ELF-1 (cell line): ENCODE measurements around the gene ELAPOR1.
"Not testable (repeated sequence)": the region's sequence is repeated elsewhere in the genome, so short reads cannot be mapped to it uniquely, and the experiment has no call there.

ENCODE experiments used
- DNase-seq: peaks from one replicate; pipeline ENCODE4 v3.0.0-alpha.2; 2016; ENCODE audit warnings: low read depth, low spot score

Gene ELAPOR1

GRCh38 chr1:109135940-109136339 is 22.0 kb downstream of the ELAPOR1 start:
- no peak for DNase-seq

- DNase-seq = no peak
Observed at GRCh38 chr1:109136766-109137165, 22.9 kb downstream of the ELAPOR1 start.

- DNase-seq = no peak
Observed at GRCh38 chr1:109137958-109138357, 24.0 kb downstream of the ELAPOR1 start.

GRCh38 chr1:109138358-109138757 is 24.4 kb downstream of the ELAPOR1 start:
- no peak for DNase-seq

GRCh38 chr1:109140392-109140791 is 26.5 kb downstream of the ELAPOR1 start:
- DNase-seq = no peak

- no peak for DNase-seq
Observed at GRCh38 chr1:109142260-109142659, 28.3 kb downstream of the ELAPOR1 start.

GRCh38 chr1:109142725-109143124 is 28.8 kb downstream of the ELAPOR1 start:
- DNase-seq = not testable (repeated sequence)

- DNase-seq = no peak
Observed at GRCh38 chr1:109148987-109149561, 35.2 kb downstream of the ELAPOR1 start.

GRCh38 chr1:109149874-109150601 is 36.1 kb downstream of the ELAPOR1 start:
- no peak for DNase-seq

- DNase-seq = peak; percentile 69
Observed at GRCh38 chr1:109151146-109151990, 37.5 kb downstream of the ELAPOR1 start.

GRCh38 chr1:109152196-109152595 is 38.3 kb downstream of the ELAPOR1 start:
- DNase-seq = no peak

- no peak for DNase-seq
Observed at GRCh38 chr1:109156916-109157385, 43.0 kb downstream of the ELAPOR1 start.

GRCh38 chr1:109158433-109158832 is 44.5 kb downstream of the ELAPOR1 start:
- DNase-seq = no peak

GRCh38 chr1:109159326-109159725 is 45.4 kb downstream of the ELAPOR1 start:
- DNase-seq = no peak

GRCh38 chr1:109160071-109160840 is 46.3 kb downstream of the ELAPOR1 start:
- DNase-seq = no peak

- DNase-seq = peak; percentile 31
Observed at GRCh38 chr1:109161858-109162606, 48.1 kb downstream of the ELAPOR1 start.

GRCh38 chr1:109162626-109163025 is 48.7 kb downstream of the ELAPOR1 start:
- no peak for DNase-seq

- no peak for DNase-seq
Observed at GRCh38 chr1:109163551-109163950, 49.6 kb downstream of the ELAPOR1 start.
